Neural progenitor cell (in vitro differentiated cells): ENCODE results near the gene FANCL.

Experiments used
- EZH2 ChIP-seq: fragments of 200-600 bp; sonication (generic); IDR thresholded peaks from 2 replicates; pipeline ENCODE4 v1.6.1; 2017; ENCODE audit warnings: antibody characterized with exemption, mild to moderate bottlenecking, moderate library complexity
- EZH2phosphoT487 ChIP-seq: fragments of 200-600 bp; sonication (generic); IDR thresholded peaks from 2 replicates; pipeline ENCODE4 v1.6.1; 2017; ENCODE audit warnings: antibody characterized with exemption
- TF ChIP-seq, protein P1 (sequence below): fragments of 200-600 bp; sonication (generic); IDR thresholded peaks from 2 replicates; pipeline ENCODE4 v1.5.1; 2017; ENCODE audit warnings: antibody characterized with exemption, mild to moderate bottlenecking

DNA sequence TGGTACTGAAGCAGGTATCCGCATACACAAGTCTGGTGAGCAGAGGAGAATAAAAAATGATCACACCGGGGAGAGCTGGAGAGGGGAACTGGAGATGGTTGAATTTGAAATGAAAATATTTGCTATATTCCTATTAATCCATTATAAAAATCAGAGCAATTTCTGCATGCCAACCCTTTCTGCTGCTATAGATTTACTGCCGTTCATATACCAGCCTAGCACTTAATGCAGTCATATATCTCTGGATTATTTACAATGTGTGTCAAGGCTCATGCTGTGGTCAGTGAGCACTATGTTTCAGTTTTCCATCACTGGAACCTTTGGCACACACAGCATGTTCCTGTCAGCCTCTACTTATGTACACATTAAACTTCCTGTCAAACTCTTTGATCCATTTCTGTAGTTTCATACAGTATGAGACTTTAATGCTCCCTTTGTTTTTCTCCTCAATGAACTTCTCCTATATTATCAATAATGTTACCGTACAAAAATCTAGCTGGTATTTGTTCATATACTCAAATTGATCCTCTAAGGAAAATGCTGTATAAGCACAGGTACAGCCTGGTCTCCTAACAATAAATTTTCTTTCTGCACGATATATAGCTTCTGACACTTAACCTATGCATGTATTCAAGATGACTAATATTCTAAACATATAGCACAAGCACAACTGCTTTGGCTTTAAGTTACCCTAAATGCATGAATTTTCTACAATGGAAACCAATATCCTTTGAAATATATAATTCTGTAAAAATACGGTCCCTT is 36.7 kb downstream of the FANCL start:
- TF ChIP-seq, protein P1, sequence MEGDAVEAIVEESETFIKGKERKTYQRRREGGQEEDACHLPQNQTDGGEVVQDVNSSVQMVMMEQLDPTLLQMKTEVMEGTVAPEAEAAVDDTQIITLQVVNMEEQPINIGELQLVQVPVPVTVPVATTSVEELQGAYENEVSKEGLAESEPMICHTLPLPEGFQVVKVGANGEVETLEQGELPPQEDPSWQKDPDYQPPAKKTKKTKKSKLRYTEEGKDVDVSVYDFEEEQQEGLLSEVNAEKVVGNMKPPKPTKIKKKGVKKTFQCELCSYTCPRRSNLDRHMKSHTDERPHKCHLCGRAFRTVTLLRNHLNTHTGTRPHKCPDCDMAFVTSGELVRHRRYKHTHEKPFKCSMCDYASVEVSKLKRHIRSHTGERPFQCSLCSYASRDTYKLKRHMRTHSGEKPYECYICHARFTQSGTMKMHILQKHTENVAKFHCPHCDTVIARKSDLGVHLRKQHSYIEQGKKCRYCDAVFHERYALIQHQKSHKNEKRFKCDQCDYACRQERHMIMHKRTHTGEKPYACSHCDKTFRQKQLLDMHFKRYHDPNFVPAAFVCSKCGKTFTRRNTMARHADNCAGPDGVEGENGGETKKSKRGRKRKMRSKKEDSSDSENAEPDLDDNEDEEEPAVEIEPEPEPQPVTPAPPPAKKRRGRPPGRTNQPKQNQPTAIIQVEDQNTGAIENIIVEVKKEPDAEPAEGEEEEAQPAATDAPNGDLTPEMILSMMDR = no peak
- no peak for TF ChIP-seq EZH2
- TF ChIP-seq EZH2phosphoT487 = no peak
